Mesodermal cell (in vitro differentiated cells): ENCODE measurements around the gene RPL18A.
"Not testable (repeated sequence)": the region's sequence is repeated elsewhere in the genome, so short reads cannot be mapped to it uniquely, and the experiment has no call there.

Source experiments
- H3K27ac ChIP-seq: 2 replicates; pipeline ENCODE4 v1.7.0; 2013; ENCODE audit warnings: mild to moderate bottlenecking, low read depth, low read length, moderate library complexity; ENCODE audit not compliant: severe bottlenecking
- H3K36me3 ChIP-seq: 2 replicates; pipeline ENCODE4 v1.7.1; 2013; ENCODE audit warnings: mild to moderate bottlenecking, low read length, moderate library complexity; ENCODE audit not compliant: control insufficient read depth, insufficient read depth
- H3K4me1 ChIP-seq: one replicate; pipeline ENCODE4 v1.7.1; 2013; ENCODE audit warnings: mild to moderate bottlenecking, low read length; ENCODE audit not compliant: insufficient read depth, control insufficient read depth, poor library complexity, severe bottlenecking
- H3K4me3 ChIP-seq: 2 replicates; pipeline ENCODE4 v1.7.0; 2013; ENCODE audit warnings: low read length, control low read depth, mild to moderate bottlenecking; ENCODE audit not compliant: insufficient read depth, poor library complexity, severe bottlenecking; ENCODE audit errors: extremely low read depth
- H3K9me3 ChIP-seq: 2 replicates; pipeline ENCODE4 v1.7.1; 2013; ENCODE audit warnings: mild to moderate bottlenecking, low read length, moderate library complexity; ENCODE audit not compliant: control insufficient read depth
- WGBS, 2 experiments: methylation state at CpG; one replicate each; pipeline ENCODE4 v1.1.5; 2013; ENCODE audit warnings: missing lambda C conversion rate in 2 of 2; ENCODE audit not compliant: insufficient coverage in 2 of 2; 5-methylcytosine and 5-hydroxymethylcytosine counted together

RPL18A gene

GRCh38 chr19:17883627-17884410, 24.1 kb downstream of the RPL18A start:
- 79% methylated on average over 21 to 28 of the region's 33 CpGs for WGBS, 2 experiments
- Histone ChIP-seq H3K4me1 (no peaks in the 10 kb centered on the region), H3K9me3 (no peaks in the 10 kb centered on the region), H3K27ac (no peak overlapping the region), H3K36me3 (no peaks in the 10 kb centered on the region), H3K4me3 (no peak overlapping the region)

- no peak overlapping the region for H3K27ac ChIP-seq
- no peaks in the 10 kb centered on the region for H3K36me3 ChIP-seq
- H3K4me3 ChIP-seq = no peak overlapping the region
- WGBS, 2 experiments = 89 to 94% methylated on average over 3 to 5 of the region's 7 CpGs
- H3K9me3 ChIP-seq = no peaks in the 10 kb centered on the region
- H3K4me1 ChIP-seq = no peaks in the 10 kb centered on the region
These were observed 26.8 kb downstream of the RPL18A start for GRCh38 chr19:17886515-17886914.

- 80% methylated on average over 1 of the region's 4 CpGs; no CpG with 5 or more reads in 1 of the 2 experiments for WGBS, 2 experiments
- H3K9me3 ChIP-seq, H3K4me1 ChIP-seq, H3K27ac ChIP-seq, H3K4me3 ChIP-seq, H3K36me3 ChIP-seq: not testable (repeated sequence)
These were observed 27.5 kb downstream of the RPL18A start for GRCh38 chr19:17887221-17887620.

GRCh38 chr19:17888260-17888659, 28.6 kb downstream of the RPL18A start:
- no peaks in the 10 kb centered on the region for H3K4me1 ChIP-seq
- no peak overlapping the region for H3K27ac ChIP-seq
- no peaks in the 10 kb centered on the region for H3K9me3 ChIP-seq
- no peak overlapping the region for H3K4me3 ChIP-seq
- WGBS, 2 experiments = 40 to 79% methylated on average over 2 to 6 of the region's 7 CpGs
- no peaks in the 10 kb centered on the region for H3K36me3 ChIP-seq

- 25 to 36% methylated on average over 7 of the region's 18 CpGs for WGBS, 2 experiments
- Histone ChIP-seq H3K4me3 (no peak overlapping the region), H3K27ac (no peak overlapping the region), H3K9me3 (no peaks in the 10 kb centered on the region), H3K4me1 (no peaks in the 10 kb centered on the region), H3K36me3 (no peaks in the 10 kb centered on the region)
These were observed 30.0 kb downstream of the RPL18A start for GRCh38 chr19:17889609-17890214.

GRCh38 chr19:17893766-17894165, 34.1 kb downstream of the RPL18A start:
- H3K4me1 ChIP-seq = no peaks in the 10 kb centered on the region
- 84 to 91% methylated on average over 5 to 6 of the region's 9 CpGs for WGBS, 2 experiments

GRCh38 chr19:17902701-17903100, 43.0 kb downstream of the RPL18A start:
- peaks cover 1% of the 10 kb centered on the region for H3K9me3 ChIP-seq
- no peaks in the 10 kb centered on the region for H3K4me1 ChIP-seq
- WGBS, 2 experiments = 60 to 91% methylated on average over 1 to 3 of the region's 6 CpGs
- no peak overlapping the region for H3K27ac ChIP-seq
- no peak overlapping the region for H3K4me3 ChIP-seq
- no peaks in the 10 kb centered on the region for H3K36me3 ChIP-seq

More at GRCh38 chr19:17893766-17894165, 34.1 kb downstream of the RPL18A start:
- no peaks in the 10 kb centered on the region for H3K9me3 ChIP-seq
- H3K27ac ChIP-seq = no peak overlapping the region
- H3K36me3 ChIP-seq = no peaks in the 10 kb centered on the region
- no peak overlapping the region for H3K4me3 ChIP-seq

GRCh38 chr19:17908244-17908643, 48.5 kb downstream of the RPL18A start:
- Histone ChIP-seq H3K36me3 (no peaks in the 10 kb centered on the region), H3K4me3 (no peak overlapping the region), H3K27ac (no peak overlapping the region), H3K4me1 (no peaks in the 10 kb centered on the region), H3K9me3 (peaks cover 12% of the 10 kb centered on the region)
- WGBS, 2 experiments = 86 to 100% methylated on average over 1 of the region's 3 CpGs

- no peak overlapping the region for H3K4me3 ChIP-seq
- no peaks in the 10 kb centered on the region for H3K36me3 ChIP-seq
- H3K4me1 ChIP-seq = no peaks in the 10 kb centered on the region
- no peak overlapping the region for H3K27ac ChIP-seq
- peaks cover 12% of the 10 kb centered on the region for H3K9me3 ChIP-seq
- 49 to 52% methylated on average over 4 to 5 of the region's 7 CpGs for WGBS, 2 experiments
These were observed 49.5 kb downstream of the RPL18A start for GRCh38 chr19:17909003-17909732.

- 76 to 93% methylated on average over 4 of the region's 11 CpGs for WGBS, 2 experiments
- no peak overlapping the region for H3K27ac ChIP-seq
These were observed 51.2 kb downstream of the RPL18A start for GRCh38 chr19:17910791-17911360.

More at GRCh38 chr19:17910791-17911360, 51.2 kb downstream of the RPL18A start:
- H3K36me3 ChIP-seq = no peaks in the 10 kb centered on the region
- H3K9me3 ChIP-seq = peaks cover 12% of the 10 kb centered on the region
- H3K4me3 ChIP-seq = no peak overlapping the region
- H3K4me1 ChIP-seq = no peaks in the 10 kb centered on the region
